Measurements from ENCODE around the gene CDX2.
A peak's percentile ranks its signal among the peaks of the same experiment; 100 is the strongest.

Gene CDX2

GRCh38 chr13:27978301-27978968 lies 9.3 kb upstream of the CDX2 start:
- H3K4me3 ChIP-seq (ENCODE audit: low read depth, low read length): no peak overlapping the region
- TF ChIP-seq CTCF (IDR thresholded peaks at IDR 0.05; ENCODE audit: low read depth, low read length): no peak

GRCh38 chr13:27977476-27978300 lies 8.6 kb upstream of the CDX2 start:
- H3K4me3 ChIP-seq (ENCODE audit: low read depth, low read length): no peak overlapping the region
- TF ChIP-seq CTCF (IDR thresholded peaks at IDR 0.05; ENCODE audit: low read depth, low read length): 0 out of 2 replicates have a peak, but pooled peaks have one; percentile 2

- TF ChIP-seq CTCF (IDR thresholded peaks at IDR 0.05; ENCODE audit: low read depth, low read length): no peak
- no peak overlapping the region for H3K4me3 ChIP-seq (ENCODE audit: low read depth, low read length)
Observed at GRCh38 chr13:27976362-27977091, 7.4 kb upstream of the CDX2 start.

- no peak for TF ChIP-seq CTCF (IDR thresholded peaks at IDR 0.05; ENCODE audit: low read depth, low read length)
- no peak overlapping the region for H3K4me3 ChIP-seq (ENCODE audit: low read depth, low read length)
Observed at GRCh38 chr13:27975564-27976361, 6.6 kb upstream of the CDX2 start.

- H3K4me3 ChIP-seq (ENCODE audit: low read depth, low read length): no peak overlapping the region
- no peak for TF ChIP-seq CTCF (IDR thresholded peaks at IDR 0.05; ENCODE audit: low read depth, low read length)
Observed at GRCh38 chr13:27973961-27974662, 5.0 kb upstream of the CDX2 start.

GRCh38 chr13:27973291-27973690 lies 4.2 kb upstream of the CDX2 start:
- no peak for TF ChIP-seq CTCF (IDR thresholded peaks at IDR 0.05; ENCODE audit: low read depth, low read length)
- H3K4me3 ChIP-seq (ENCODE audit: low read depth, low read length): no peak overlapping the region

Data from WI38 (cell line).